GM12878 (cell line): ENCODE measurements around the gene CATSPERZ. TPM values are rescaled to one million over a fixed set of nuclear protein-coding genes. Genes with fewer than 3 reads are reported as not detected.

Experiments used
- ATAC-seq: fragments of 200-7000 bp; cut with Tn5 transposase; 3 replicates; pipeline ENCODE4 v1.9.1; 2020; ENCODE audit warnings: mild to moderate bottlenecking, moderate library complexity
- BruUV-seq: library from RNA; stranded (reverse); fragments of 400-500 nt; replicated peaks from 2 replicates; lab custom pipeline; 2021; lab: Mats Ljungman, UMichigan
- CTCF ChIA-PET: fragments of 300-600 bp; sonication (Branson Sonifier 250); formaldehyde crosslinking; extraction: SDS; loops from one replicate; lab custom pipeline; 2021; ENCODE audit warnings: inconsistent platforms; lab: Yijun Ruan, JAX
- POLR2A ChIA-PET: fragments of 350-600 bp; formaldehyde crosslinking; extraction: SDS; loops from one replicate; lab custom pipeline; 2021; ENCODE audit warnings: inconsistent platforms; lab: Charles Lee
- RAD21 ChIA-PET: fragments of 300-600 bp; sonication (Branson Sonifier 250); formaldehyde crosslinking; loops from one replicate; lab custom pipeline; 2023; ENCODE audit warnings: antibody characterized with exemption; ENCODE audit not compliant: unreplicated experiment; lab: Charles Lee
- SMC1A ChIA-PET: fragments of 300-600 bp; sonication (Branson Sonifier 250); formaldehyde crosslinking; loops from one replicate; lab custom pipeline; 2023; ENCODE audit not compliant: unreplicated experiment, uncharacterized antibody; lab: Charles Lee
- DNase-seq: peaks from one replicate; pipeline ENCODE4 v3.0.0-alpha.2; 2011; ENCODE audit warnings: low read depth, low spot score
- FAIRE-seq: peaks from 3 replicates; lab custom pipeline; 2011; peaks lifted over from hg19 to GRCh38; lab: Jason Lieb, UNC
- H2AFZ ChIP-seq: 2 replicates; pipeline ENCODE4 v1.6.0; 2011; ENCODE audit warnings: low read depth, low read length, control low read depth; ENCODE audit not compliant: control insufficient read depth
- H3K27ac ChIP-seq: 2 replicates; pipeline ENCODE4 v1.5.1; 2011; ENCODE audit warnings: control low read depth; ENCODE audit not compliant: control insufficient read depth, insufficient read depth
- H3K27me3 ChIP-seq, 2 experiments: replicated peaks in 1 of 2; 2 replicates each; pipeline versions ENCODE4 v1.6.0 to v1.6.1; 2011; ENCODE audit warnings: low read length in 1 of 2; ENCODE audit not compliant: control insufficient read depth in 2 of 2, insufficient read depth in 2 of 2
- H3K36me3 ChIP-seq, 2 experiments: 2 replicates each; pipeline ENCODE4 v1.5.1; 2011; ENCODE audit warnings: low read length in 1 of 2; ENCODE audit not compliant: control insufficient read depth in 2 of 2, insufficient read depth in 2 of 2
- H3K4me1 ChIP-seq: 2 replicates; pipeline ENCODE4 v1.6.1; 2011; ENCODE audit warnings: mild to moderate bottlenecking, low read length, moderate library complexity, mixed read lengths; ENCODE audit not compliant: control insufficient read depth, insufficient read depth
- H3K4me2 ChIP-seq: 2 replicates; pipeline ENCODE4 v1.6.0; 2011; ENCODE audit warnings: control low read depth; ENCODE audit not compliant: control insufficient read depth, insufficient read depth
- H3K4me3 ChIP-seq: fragments of 200-600 bp; sonication (generic); 2 replicates; pipeline ENCODE4 v1.5.1; 2016
- H3K79me2 ChIP-seq: 2 replicates; pipeline ENCODE4 v1.6.0; 2011; ENCODE audit warnings: low read length; ENCODE audit not compliant: control insufficient read depth, insufficient read depth
- H3K9ac ChIP-seq: 2 replicates; pipeline ENCODE4 v1.8.0; 2011; ENCODE audit warnings: low read length, control low read depth, mixed read lengths; ENCODE audit not compliant: control insufficient read depth, insufficient read depth
- H3K9me3 ChIP-seq: replicated peaks from 3 replicates; pipeline ENCODE4 v1.5.1; 2011; ENCODE audit warnings: mild to moderate bottlenecking, low read length; ENCODE audit not compliant: control insufficient read depth, insufficient read depth
- H4K20me1 ChIP-seq: 2 replicates; pipeline ENCODE4 v1.6.0; 2011; ENCODE audit not compliant: control insufficient read depth, insufficient read depth
- CTCF ChIP-seq, 3 experiments: IDR thresholded peaks in 2 of 3; conservative IDR thresholded peaks in 1 of 3; 2 replicates each; pipeline ENCODE4 v1.5.1; 2011; ENCODE audit warnings: low read depth in 3 of 3, low read length in 3 of 3, mild to moderate bottlenecking in 3 of 3, control low read depth in 2 of 3, moderate library complexity in 2 of 3, inconsistent platforms in 1 of 3, mixed read lengths in 1 of 3; ENCODE audit not compliant: control insufficient read depth in 2 of 3, insufficient read depth in 1 of 3; ENCODE audit errors: extremely low read depth in 1 of 3
- MLLT1 ChIP-seq: fragments of 450-650 bp; IDR thresholded peaks from 2 replicates; pipeline ENCODE4 v1.6.1; 2016; ENCODE audit warnings: mild to moderate bottlenecking
- RAD21 ChIP-seq: IDR thresholded peaks from 2 replicates; pipeline ENCODE4 v1.6.1; 2011; ENCODE audit warnings: mild to moderate bottlenecking, low read depth, low read length, moderate library complexity; ENCODE audit not compliant: insufficient read depth
- RB1 ChIP-seq: fragments of 450-650 bp; formaldehyde crosslinking; IDR thresholded peaks from 2 replicates; pipeline ENCODE4 v1.6.1; 2017; ENCODE audit warnings: mild to moderate bottlenecking, borderline replicate concordance
- SMC3 ChIP-seq: IDR thresholded peaks from 2 replicates; pipeline ENCODE4 v1.6.1; 2011; ENCODE audit warnings: low read length, improper control_type of control experiment, borderline replicate concordance
- WGBS: methylation state at CpG from one replicate; pipeline ENCODE4 v1.1.6; 2016; ENCODE audit warnings: low lambda C conversion rate; ENCODE audit not compliant: insufficient replicate concordance, insufficient coverage; ENCODE audit errors: missing lambda C conversion rate; 5-methylcytosine and 5-hydroxymethylcytosine counted together
- in situ Hi-C: fragments of 300-500 bp; cut with MboI; formaldehyde crosslinking; loops from 9 replicates; pipeline ENCODE4 v1.14.3; 2018; ENCODE audit warnings: mixed read lengths
- intact Hi-C: fragments of 100-400 bp; cut with micrococcal nuclease; formaldehyde crosslinking; loops from one replicate; pipeline ENCODE4 v1.14.2; 2022; ENCODE audit not compliant: unreplicated experiment
- polyA plus RNA-seq, 11 experiments: library from polyadenylated mRNA; depleted of rRNA in 4 of 11; unstranded in 6 of 11; stranded (reverse) in 5 of 11; fragments of >200 nt; fragmentation: Nextera tagmentation in 4 of 11; fragmentation: Illumina TruSeq in 1 of 11; extraction: Ambion mirVana in 4 of 11; extraction: Trizol in 1 of 11; gene quantifications; 1 replicate in 1 of 11; 2 replicates in 10 of 11; pipeline versions ENCODE4 v1.2.1 to v1.2.3, GENCODE V29; 2011 to 2016; ENCODE audit warnings: inconsistent platforms in 2 of 11, missing spikeins in 2 of 11, low read depth in 1 of 11
- total RNA-seq, 4 experiments: library from RNA; depleted of rRNA in 3 of 4; stranded (reverse); fragments of >200 nt in 3 of 4; fragmentation: Illumina TruSeq in 1 of 4; extraction: Trizol in 1 of 4; gene quantifications; 2 replicates each; pipeline versions ENCODE4 v1.2.1 to v1.2.3, GENCODE V29; 2013 to 2021

The CATSPERZ gene
- total and polyA plus RNA-seq, 10 of the 15 experiments (the other 5 are each of a cell fraction or from before 2014, with no cell fraction given), result 0.12 to 0.31 TPM; not detected in 8

GRCh38 chr11:64343767-64344559 lies 43.8 kb downstream of the CATSPERZ start:
- Histone ChIP-seq H4K20me1 (no peaks in the 10 kb centered on the region; the same call in 1 of the 2 replicates), H3K27me3 (no peaks in the 10 kb centered on the region), H3K4me2 (no peak overlapping the region), H3K9ac (no peak overlapping the region), H2AFZ (no peak overlapping the region), H3K9me3 (no peaks in the 10 kb centered on the region), H3K27ac (no peak overlapping the region), H3K4me1 (peaks cover 23% of the 10 kb centered on the region), H3K36me3 (peaks cover 8 to 13% of the 10 kb centered on the region in 2 experiments; a peak in 3 of 4 replicates), H3K4me3 (no peak overlapping the region), H3K79me2 (peaks cover 24% of the 10 kb centered on the region)
- WGBS, result 90% methylated on average over 18 of the region's 18 CpGs
- FAIRE-seq, result no peak
- no peak for ATAC-seq
- POLR2A ChIA-PET, result interaction anchor here (0.6 to 0.9 kb wide), 2 partner anchors 11 to 18 kb away, joined by 3 to 4 read pairs; no protein-coding TSS in a partner anchor
- TF ChIP-seq RAD21 (peak; percentile 54), MLLT1 (no peak), RB1 (no peak), SMC3 (peak; percentile 5; the same call in 1 of the 2 replicates), CTCF (IDR thresholded peaks at IDR 0.05 in 2 of 3, conservative IDR thresholded peaks at IDR 0.05 in 1 of 3; ENCODE audit: control insufficient read depth in 2 of 3, extremely low read depth in 1 of 3, insufficient read depth in 1 of 3, low read depth in 3 of 3, low read length in 3 of 3) (peak; percentile 13 to 32 (median 30); a peak in 1 of 6 replicates)
- intact Hi-C loops (no loop called here), in situ Hi-C loops (no loop called here)
- CTCF ChIA-PET, result interaction anchor here (0.7 to 2.7 kb wide), 6 partner anchors 11 to 39 kb away, joined by 3 to 25 read pairs (median 4); partner anchors contain the start of genes ESRRA, PRDX5 and TRMT112
- SMC1A ChIA-PET, result interaction anchor here (0.9 kb wide), 1 partner anchor 11 kb away, joined by 3 read pairs; no protein-coding TSS in a partner anchor
- no peak for DNase-seq
- no TSS peak for BruUV-seq
- RAD21 ChIA-PET, result no interaction called here
